GM21526 (cell line): ENCODE data around the gene FABP7.

ENCODE experiments used
- ATAC-seq: cut with Tn5 transposase; IDR thresholded peaks from one replicate; pipeline ENCODE4 v1.9.1; 2021; ENCODE audit warnings: moderate library complexity; ENCODE audit not compliant: unreplicated experiment, low FRiP score

Gene FABP7

DNA sequence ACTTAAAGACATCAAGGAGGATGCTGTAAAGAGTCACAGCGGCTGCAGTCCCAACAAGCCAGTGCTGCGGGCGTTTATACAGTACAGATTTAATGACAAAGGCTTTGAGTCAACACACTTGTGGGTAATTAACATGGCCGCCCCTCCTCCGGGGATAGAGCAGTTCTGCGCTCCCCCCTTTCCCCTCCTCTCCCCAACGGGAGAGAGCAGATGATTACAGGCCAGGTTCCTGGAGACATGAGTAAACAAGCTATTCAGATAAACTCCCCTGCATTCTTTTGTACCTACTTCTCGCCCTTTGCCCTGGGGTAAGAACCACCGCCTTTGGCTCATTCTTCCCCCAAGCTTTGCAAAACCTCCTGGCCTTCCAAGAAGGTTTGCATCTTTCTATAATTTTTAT, 23.6 kb upstream of the FABP7 start:
- ATAC-seq, result no peak

DNA sequence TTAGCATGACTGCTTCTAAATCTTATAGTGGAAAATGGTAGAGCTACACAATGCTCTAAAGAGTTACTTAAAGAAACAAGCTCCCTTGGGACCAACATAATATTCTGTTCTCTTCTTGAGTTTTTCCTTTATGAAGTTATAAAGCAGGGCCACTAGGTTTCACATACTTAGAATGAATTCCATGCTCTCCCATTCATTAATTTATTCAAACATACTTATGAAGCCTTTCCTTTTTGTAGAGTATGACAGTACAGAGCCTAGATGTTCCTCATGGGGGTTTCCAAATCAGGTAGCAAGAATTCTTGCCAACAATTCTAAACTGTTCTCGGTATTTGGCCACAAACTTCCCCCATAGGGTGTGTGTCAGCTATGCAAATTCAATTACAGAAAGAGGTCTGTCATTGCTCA, 20.6 kb upstream of the FABP7 start:
- peak; percentile 92 for ATAC-seq

DNA sequence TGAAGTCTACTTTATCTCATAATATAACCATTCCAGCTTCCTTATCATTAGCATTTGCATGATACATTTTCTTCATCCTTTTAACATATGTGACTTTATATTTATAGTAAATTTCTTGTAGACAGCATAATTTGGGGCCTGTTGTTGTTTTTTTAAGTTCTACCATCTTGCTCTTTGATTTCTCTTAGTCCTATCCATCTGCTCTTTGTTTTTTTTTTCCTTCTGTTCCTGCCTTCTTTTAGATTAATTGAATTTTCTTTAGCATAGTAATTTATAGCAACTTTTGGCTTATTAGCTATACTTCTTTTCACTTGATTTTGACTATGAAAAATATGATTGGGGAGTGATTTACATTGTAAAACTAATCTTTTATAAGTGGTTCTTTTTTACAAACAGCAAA, 19.2 kb upstream of the FABP7 start:
- no peak for ATAC-seq

DNA sequence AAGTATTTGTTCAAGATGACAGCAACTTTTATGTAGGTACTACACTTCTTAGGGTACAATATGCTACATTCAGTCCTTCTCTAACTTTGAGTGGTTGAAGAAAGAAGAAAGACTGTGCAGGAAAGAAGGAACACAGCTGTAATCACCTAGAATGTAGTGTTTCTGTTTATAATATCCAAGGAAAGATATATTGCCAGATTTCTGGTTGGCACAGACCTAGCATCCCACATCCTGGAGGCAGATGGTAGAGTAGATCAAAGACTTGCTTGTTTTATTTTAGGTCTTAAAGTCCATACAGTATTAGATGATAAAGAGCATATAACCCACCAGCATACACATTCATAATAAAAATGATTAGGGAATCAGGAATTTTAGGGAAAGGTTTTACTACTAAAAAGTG, 13.3 kb upstream of the FABP7 start:
- ATAC-seq, result no peak

DNA sequence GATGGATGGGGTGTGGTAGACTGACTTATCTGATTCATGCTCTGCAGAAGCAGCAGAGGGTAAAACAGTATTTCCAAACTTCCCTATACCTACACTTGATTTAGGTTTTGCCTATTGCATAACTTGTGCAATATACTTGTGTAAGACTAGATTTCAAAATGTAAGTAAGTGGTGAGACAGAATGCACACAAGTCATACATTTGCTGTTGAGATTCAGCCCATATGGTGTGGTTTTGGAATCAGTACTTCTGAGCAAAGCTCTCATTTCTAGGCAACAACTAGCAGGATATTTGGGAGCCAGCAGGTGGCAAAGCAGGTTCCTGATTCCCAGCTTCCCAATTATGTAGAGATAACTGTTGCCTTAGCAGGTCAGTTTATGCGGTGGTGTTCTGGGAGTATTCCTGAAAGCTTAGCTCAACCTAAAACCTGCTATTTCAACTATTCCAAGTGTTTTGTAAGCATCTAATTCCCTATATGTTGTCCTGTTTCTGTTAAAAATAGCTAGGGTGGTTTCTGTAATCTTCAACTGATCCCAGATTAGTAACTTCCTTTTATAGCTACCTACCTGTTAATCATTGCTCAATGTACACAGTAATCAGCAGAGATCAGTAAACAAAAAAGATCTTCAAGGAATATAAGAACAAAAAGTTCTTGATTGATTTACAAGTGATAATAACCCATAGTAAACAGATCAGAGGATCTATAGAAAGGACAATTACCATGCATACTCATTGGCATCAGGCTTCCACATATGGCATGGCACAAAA, 8.5 kb upstream of the FABP7 start:
- no peak for ATAC-seq

DNA sequence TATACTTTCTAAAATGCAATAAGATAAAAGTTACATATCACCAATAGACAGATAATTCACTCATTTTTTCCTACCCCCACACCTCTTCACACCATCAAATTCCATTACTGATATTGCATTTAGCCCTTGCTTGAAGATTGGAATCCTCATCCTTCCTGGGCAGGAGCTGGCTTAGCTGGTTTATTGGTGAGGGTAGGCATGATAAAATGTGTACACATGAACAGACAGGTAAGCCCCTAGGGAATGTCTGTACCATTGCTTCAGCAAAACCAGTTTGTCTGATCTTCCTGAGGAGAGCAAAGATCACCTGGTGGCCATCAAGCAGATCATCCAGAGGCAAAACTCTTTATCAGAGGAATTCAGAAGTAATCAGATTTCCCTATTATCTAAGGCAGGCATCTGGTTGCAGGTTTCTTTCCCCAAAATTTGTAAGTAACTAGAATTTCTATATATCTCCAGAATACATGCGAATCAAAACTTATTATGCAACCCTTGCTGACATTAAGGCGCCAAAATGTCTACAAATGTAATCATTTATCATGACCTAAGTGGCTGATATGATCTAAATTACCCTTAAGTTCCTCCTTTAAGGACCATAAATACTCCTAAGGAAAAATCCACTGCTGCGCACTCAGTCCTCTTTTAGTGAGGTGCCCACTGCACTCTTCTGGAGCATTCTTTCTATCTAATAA, 6.6 kb upstream of the FABP7 start:
- ATAC-seq, result no peak

DNA sequence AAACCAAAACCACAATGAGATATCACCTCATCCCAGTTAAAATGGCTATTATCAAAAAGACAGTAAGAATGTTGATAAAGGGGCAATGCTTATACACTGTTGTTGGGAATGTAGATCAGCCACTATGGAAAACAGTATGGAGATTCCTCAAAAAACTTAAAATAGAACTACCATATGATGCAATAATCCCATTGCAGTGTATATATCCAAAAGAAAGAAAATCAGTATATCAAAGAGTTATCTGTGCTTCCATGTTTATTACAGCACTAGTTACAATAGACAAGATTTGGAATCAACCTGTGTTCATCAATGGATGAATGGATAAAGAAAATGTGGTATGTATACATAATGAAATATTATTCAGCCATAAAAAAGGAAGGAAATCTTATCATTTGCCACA, 3.5 kb upstream of the FABP7 start:
- no peak for ATAC-seq

DNA sequence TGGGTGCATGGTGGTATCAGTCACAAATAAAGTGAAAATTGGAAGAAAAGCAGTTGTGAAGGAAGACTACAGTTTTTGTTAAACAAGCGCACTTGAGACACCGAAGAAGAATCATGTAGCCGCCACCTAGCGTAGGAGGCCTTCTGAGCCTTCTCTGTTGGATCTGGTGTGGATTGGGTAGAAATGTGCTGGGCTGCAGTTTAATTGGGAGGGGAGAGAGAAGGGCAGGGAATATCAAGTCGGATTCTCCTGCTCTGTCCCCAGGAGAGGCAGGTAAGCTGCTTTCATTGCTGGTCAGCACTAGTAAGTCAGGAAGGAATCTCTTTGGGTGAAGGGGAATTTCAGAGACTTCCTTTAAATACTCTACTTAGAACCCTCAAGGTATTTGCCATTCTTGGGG, 1.2 kb upstream of the FABP7 start:
- no peak for ATAC-seq

DNA sequence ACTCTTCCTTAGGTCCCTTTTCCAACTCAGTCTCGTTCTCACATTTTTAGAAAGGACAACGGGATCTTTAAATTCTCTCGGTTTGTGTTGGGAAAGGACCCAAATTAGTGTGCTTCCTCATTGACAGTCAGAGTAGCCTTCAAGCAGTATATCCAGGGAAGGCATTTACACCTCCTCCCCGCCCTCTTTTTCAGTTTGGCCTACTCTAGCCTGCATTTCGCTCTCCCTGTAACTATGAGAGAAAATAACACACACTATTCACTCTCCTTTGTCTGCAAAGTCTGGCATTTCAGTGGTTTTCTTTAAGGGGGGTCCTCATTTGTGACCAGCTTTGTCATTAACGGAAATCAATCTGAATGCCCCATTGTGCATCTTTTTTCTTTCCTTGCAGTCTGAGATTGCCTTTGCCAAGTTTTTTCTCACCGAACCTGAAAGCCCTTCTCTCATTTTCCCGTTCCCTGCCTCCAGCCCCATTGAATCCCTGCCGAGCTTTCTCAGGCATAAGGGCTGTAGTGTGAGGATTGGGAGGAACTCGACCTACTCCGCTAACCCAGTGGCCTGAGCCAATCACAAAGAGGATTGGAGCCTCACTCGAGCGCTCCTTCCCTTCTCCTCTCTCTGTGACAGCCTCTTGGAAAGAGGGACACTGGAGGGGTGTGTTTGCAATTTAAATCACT, 393 bp upstream of the FABP7 start:
- ATAC-seq, result no peak

DNA sequence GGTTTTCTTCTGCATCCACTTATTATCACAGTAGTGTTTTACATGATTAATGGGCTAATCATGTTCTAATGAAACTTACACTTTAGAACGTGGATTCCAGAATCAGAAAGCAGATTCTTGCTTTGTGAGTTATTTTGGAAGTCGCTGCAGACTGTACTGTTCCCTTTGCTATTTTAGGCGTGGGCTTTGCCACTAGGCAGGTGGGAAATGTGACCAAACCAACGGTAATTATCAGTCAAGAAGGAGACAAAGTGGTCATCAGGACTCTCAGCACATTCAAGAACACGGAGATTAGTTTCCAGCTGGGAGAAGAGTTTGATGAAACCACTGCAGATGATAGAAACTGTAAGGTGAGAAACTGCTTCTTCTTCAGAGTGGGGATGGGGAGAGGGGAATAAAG, 598 bp downstream of the FABP7 start:
- no peak for ATAC-seq

DNA sequence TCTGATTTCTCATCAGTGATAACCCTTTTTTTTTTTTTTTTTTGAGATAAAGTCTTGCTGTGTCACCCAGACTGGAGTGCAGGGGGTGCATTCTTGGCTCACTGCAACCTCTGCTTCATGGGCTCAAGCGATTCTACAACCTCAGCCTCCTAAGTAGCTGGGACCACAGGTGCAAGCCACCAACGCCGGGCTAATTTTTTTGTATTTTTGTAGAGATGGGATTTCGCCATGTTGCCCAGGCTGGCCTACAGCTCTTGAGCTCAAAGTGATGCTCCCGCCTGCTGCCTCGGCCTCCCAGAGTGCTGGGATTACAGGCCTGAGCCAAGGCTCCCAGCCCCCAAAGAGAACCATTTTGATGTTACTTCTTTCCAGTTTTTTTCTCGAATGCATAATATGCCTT, 2.2 kb downstream of the FABP7 start:
- ATAC-seq, result no peak

DNA sequence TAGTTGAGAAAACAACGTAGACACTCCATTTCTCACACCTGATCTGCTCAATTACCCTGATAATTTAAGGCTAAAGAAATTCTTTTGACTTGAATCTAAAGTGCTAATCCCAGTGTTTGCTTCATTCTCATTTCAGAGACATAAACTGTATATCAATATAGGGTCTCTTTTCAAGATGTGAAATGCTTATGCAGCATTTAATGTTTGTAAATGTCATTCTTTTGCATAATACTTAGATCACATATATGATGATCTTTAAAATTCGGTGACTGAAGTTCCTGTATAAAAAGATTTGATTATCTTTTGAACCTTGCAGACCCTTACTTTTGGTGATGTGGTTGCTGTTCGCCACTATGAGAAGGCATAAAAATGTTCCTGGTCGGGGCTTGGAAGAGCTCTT, 3.9 kb downstream of the FABP7 start:
- ATAC-seq, result no peak

DNA sequence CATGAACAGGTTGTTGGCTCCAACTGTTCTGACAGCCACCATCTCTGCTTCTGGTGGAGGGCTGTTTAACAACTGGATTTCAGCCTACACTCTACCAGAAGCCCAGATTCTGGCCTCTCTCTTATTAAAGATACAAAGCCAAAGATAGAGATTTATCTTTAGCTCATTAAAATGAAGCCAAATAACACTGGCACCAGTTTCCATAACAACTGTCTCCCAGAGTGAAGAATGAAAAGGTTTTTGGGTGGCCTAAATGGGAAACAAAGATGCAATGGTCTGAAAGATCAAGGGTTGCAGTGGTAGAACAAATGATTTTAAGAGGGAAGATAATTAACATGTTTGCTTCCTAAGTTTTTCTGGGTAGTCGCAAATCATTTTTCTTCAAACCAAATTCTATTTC, 6.4 kb downstream of the FABP7 start:
- ATAC-seq, result no peak

DNA sequence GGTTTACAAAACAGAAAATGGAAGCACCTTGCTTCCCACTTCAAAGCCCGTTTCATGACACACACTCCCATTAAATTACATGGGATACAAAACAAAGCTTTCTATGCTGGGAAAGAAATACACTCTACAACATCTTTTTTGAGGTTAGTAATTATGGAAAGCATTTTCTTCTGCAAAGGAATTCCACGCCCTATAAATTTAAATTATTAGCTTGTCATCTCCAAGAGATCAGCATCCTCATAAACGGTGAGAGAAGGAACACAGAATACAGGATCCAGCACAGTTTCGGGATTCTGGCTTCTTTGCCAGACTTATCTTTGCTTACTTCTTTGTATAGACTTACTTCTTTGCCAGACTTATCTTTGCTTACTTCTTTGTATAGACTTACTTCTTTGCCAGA, 8.2 kb downstream of the FABP7 start:
- ATAC-seq, result no peak

DNA sequence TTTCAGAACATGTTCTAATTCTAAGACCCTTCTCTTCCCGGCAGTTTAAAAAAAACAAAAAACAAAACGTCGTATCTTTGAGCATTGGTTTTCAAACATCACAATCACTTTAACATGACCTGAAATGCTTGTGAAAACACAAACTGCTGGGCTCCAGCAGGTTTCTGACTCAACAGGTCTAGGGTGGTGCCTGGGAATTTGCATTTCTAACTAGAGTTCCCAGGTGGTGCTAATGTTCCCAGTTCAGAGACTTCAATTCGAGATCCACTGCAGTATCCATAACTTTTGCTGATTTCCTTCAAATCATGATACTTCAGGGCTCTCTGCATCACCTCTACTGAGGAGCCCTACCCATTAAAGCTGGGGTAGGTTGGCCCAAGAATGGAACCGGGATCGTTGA, 8.7 kb downstream of the FABP7 start:
- no peak for ATAC-seq

DNA sequence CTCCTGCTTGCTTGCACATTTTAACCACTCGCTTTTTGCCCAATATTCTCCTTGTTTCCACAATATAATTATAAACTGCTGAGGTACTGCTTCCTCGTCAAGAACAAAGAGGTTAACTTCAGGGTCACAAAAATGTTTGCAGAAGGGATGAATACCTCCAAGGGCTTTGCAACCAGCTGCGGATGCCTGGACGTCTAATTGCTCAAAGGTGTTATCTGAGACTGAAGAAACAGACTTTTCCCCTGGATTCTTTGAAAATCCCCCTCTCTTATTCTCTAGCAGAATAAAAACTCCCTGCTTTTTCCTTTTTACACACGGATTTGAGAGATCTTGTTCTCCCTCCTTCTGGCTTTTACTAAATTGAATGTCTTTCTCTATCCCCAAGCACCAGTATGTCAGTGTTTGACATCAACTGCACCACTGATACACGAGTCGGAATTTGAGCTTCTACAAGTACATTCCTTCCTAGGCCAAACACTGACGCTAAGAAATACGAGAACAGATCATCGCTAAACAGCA, 9.2 kb downstream of the FABP7 start:
- ATAC-seq, result no peak

DNA sequence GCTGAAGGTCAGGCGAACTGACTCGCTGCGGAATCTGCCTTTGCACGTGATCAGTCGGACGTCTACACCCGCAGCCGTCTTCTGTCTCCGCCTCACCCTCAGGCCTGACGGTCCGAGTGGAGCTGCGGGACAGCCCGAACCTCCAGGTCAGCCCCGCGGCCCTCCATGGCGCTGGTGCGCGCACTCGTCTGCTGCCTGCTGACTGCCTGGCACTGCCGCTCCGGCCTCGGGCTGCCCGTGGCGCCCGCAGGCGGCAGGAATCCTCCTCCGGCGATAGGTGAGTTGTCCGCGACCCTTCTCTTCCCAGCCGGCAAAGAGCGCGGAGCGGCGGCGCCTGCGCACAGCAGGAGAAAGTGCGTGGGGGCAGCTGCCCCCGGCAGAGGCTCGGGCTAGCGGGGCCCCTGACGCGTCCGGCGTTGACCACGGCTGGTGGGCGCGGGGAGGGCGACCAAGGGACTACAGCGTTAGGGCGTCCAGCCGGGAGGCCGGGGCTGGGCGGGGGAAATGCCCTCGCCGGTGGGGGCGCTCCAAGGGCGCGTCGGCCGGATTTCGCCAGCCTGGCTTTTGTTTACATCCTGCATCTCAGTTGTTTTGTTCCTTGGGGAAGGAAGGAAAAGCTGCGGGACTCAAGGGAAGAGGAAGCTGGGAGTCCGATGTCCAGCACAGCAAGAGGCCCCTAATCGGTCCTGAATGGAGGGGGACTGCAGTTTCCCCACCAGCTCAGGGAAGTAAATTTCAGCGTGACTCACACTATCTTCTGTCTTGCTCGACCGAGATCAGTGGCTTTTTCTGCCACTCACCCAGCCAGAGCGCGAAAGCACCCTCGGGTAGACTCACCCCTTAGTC, 9.9 kb downstream of the FABP7 start, which contains the start of gene SMPDL3A:
Gene SMPDL3A, plus strand, starts transcription at position 77 of the 846 bp plus-strand sequence. Its CDS starts 89 bp downstream, at position 166.
- peak; percentile 66 for ATAC-seq

DNA sequence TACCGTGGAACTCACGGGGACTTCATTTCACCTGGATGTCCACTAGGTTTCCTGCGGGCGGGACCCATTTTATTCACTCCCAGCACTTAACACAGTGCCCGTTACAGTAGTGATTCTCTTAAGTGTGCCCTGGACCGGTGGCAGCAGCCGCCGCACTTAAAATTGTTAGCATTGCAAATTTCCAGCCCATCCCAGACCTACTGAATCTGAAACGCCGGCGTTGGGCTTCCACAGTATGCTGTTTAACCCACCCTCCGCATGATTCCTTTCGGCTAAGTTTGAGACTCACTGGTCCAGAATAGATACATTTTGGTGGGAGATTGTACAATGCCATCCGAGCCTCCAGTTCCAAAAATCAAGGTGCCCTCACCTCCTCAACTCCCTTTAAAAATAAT, 10.5 kb downstream of the FABP7 start:
- ATAC-seq, result no peak

DNA sequence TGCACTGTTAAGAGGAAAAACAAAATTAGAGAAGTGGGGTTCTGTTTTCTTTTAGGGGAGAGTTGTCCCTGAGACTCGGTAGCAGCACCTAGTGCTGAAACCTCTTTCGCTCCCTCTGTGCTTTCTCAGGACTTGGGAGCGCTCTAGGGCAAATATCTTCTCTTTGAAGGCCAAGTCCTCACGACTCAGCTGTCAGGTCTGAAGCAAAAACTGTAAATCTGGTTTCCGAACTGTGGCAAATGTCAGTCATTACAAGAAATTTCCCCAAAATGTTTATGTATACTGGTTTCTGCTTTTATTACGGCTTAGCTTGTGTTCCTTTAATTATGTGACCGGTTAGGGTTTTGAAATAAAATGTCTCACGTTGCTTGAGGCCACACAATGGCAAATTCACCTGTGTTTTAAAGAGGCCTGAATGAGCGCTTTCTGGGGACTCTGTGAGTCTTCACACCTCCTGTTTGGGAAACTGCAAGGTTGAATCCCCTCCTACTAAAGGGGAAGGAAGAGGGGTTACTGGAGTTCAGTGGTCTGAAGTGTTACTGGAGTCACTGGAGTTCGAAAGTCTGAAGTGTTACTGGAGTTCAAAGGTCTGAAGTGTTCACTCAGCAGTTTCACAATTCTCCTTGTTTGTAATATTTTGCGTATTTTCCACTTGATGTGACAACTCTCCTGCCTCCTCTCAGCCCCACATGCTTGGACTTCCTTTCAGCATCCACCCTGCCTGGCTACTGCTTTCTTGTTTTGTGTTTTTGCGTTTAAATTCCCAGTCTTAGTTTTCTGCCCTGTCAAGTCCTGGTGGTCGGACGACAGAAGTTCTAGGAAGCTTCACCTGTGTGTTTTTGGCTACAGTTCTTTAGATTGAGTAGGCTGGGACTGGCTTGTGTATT, 11.2 kb downstream of the FABP7 start:
- ATAC-seq, result no peak

DNA sequence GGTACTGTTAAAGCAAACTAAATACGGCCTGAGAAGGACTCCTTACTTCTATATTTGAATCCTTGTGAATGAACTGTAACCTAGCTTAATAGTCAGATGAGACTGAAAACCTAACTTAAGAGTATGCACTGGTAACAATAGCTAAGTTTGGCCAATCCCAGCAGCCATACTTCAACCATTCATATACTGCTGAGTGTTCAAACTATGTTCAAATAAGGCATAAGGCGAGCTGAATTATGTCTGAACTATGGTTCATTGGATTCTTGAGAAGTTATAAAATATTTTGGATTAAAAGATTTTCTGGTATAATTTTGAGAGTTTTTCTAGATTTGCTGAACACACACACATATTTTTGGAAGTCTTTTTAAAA, 11.8 kb downstream of the FABP7 start:
- no peak for ATAC-seq
